ENCODE measurements around the gene CTSG.

Gene CTSG, protein sequence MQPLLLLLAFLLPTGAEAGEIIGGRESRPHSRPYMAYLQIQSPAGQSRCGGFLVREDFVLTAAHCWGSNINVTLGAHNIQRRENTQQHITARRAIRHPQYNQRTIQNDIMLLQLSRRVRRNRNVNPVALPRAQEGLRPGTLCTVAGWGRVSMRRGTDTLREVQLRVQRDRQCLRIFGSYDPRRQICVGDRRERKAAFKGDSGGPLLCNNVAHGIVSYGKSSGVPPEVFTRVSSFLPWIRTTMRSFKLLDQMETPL

GRCh38 chr14:24576182-24576581, at the start of gene CTSG:
Gene CTSG, minus strand, starts transcription at chr14:24576250. Its CDS starts 27 bp downstream, at chr14:24576223.
- no peak within 1 kb of the TSS for H2AFZ ChIP-seq (ENCODE audit: low read length, unreplicated experiment)
- no peaks in the 10 kb centered on the region for H3K79me2 ChIP-seq (ENCODE audit: control insufficient read depth, insufficient read depth, low read length, unreplicated experiment)
- H3K4me3 ChIP-seq (ENCODE audit: low read depth, low read length) = no peak within 1 kb of the TSS
- H3K27me3 ChIP-seq (ENCODE audit: insufficient read depth, low read length) = no peaks in the 10 kb centered on the region
- H3K4me1 ChIP-seq (ENCODE audit: control insufficient read depth, insufficient read depth, low read length, unreplicated experiment) = no peaks in the 10 kb centered on the region
- H3K36me3 ChIP-seq (ENCODE audit: insufficient read depth, low read length) = no peaks in the 10 kb centered on the region
- H3K27ac ChIP-seq (ENCODE audit: low read depth, low read length) = no peak within 1 kb of the TSS

DNA sequence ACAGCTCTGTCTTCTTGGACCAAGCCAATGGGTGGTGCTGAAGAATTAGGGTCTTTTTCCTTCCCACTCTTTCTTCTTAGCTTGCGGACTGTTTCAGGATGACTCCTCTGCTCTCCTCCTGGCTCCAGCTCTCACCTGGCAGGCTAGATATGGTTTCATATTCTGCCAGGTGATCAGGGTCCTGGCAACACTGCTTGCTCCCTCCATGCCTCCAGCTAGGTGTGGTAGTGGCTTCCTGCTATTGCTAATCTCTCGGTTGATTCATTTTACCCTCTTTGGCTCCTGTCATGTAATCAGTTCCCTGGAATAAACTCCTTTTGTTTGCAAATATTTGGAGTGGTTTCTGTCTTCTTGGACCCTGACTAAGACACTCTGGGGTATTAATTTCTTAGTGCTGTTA, 37.7 kb upstream of the CTSG start:
- Histone ChIP-seq H2AFZ (ENCODE audit: low read length, unreplicated experiment) (no peak overlapping the region), H3K4me1 (ENCODE audit: control insufficient read depth, insufficient read depth, low read length, unreplicated experiment) (no peaks in the 10 kb centered on the region), H3K27me3 (ENCODE audit: insufficient read depth, low read length) (no peaks in the 10 kb centered on the region), H3K36me3 (ENCODE audit: insufficient read depth, low read length) (no peaks in the 10 kb centered on the region), H3K27ac (ENCODE audit: low read depth, low read length) (no peak overlapping the region), H3K79me2 (ENCODE audit: control insufficient read depth, insufficient read depth, low read length, unreplicated experiment) (no peaks in the 10 kb centered on the region), H3K4me3 (ENCODE audit: low read depth, low read length) (no peak overlapping the region)

DNA sequence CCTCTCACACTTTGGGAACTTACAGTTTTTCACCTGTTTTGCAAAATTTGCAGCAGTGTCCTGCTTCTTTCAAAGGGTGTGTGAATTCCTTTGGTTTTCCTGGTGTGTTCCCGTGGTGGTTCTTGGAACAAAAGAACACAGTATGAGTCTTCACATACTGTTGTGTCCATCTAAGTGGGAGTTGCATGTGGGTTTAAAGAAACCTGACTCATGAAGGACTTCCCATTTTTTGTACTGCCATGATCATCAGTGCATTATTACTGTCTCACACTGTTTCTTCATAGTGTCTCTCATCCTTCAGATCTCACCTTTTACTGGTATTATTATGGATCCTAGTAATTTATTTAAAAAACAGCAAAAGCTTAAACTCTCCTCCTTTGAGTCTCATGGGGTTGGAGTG, 37.2 kb upstream of the CTSG start:
- H2AFZ ChIP-seq (ENCODE audit: low read length, unreplicated experiment) = no peak overlapping the region
- no peak overlapping the region for H3K27ac ChIP-seq (ENCODE audit: low read depth, low read length)
- no peaks in the 10 kb centered on the region for H3K27me3 ChIP-seq (ENCODE audit: insufficient read depth, low read length)
- H3K4me3 ChIP-seq (ENCODE audit: low read depth, low read length) = no peak overlapping the region
- H3K4me1 ChIP-seq (ENCODE audit: control insufficient read depth, insufficient read depth, low read length, unreplicated experiment) = no peaks in the 10 kb centered on the region
- H3K79me2 ChIP-seq (ENCODE audit: control insufficient read depth, insufficient read depth, low read length, unreplicated experiment) = no peaks in the 10 kb centered on the region
- no peaks in the 10 kb centered on the region for H3K36me3 ChIP-seq (ENCODE audit: insufficient read depth, low read length)

- no peak overlapping the region for H3K27ac ChIP-seq (ENCODE audit: low read depth, low read length)
- H3K27me3 ChIP-seq (ENCODE audit: insufficient read depth, low read length) = no peaks in the 10 kb centered on the region
- no peak overlapping the region for H3K4me3 ChIP-seq (ENCODE audit: low read depth, low read length)
- H3K4me1 ChIP-seq (ENCODE audit: control insufficient read depth, insufficient read depth, low read length, unreplicated experiment) = no peaks in the 10 kb centered on the region
- H3K79me2 ChIP-seq (ENCODE audit: control insufficient read depth, insufficient read depth, low read length, unreplicated experiment) = no peaks in the 10 kb centered on the region
- no peaks in the 10 kb centered on the region for H3K36me3 ChIP-seq (ENCODE audit: insufficient read depth, low read length)
- H2AFZ ChIP-seq (ENCODE audit: low read length, unreplicated experiment) = no peak overlapping the region
These were observed 36.1 kb upstream of the CTSG start for GRCh38 chr14:24612196-24612595.

- no peak within 1 kb of the TSS for H2AFZ ChIP-seq (ENCODE audit: low read length, unreplicated experiment)
- H3K36me3 ChIP-seq (ENCODE audit: insufficient read depth, low read length) = no peaks in the 10 kb centered on the region
- H3K27me3 ChIP-seq (ENCODE audit: insufficient read depth, low read length) = no peaks in the 10 kb centered on the region
- no peak within 1 kb of the TSS for H3K27ac ChIP-seq (ENCODE audit: low read depth, low read length)
- H3K4me1 ChIP-seq (ENCODE audit: control insufficient read depth, insufficient read depth, low read length, unreplicated experiment) = no peaks in the 10 kb centered on the region
- H3K79me2 ChIP-seq (ENCODE audit: control insufficient read depth, insufficient read depth, low read length, unreplicated experiment) = no peaks in the 10 kb centered on the region
- H3K4me3 ChIP-seq (ENCODE audit: low read depth, low read length) = no peak within 1 kb of the TSS
These were observed 33.8 kb upstream of the CTSG start, which contains the start of gene GZMH for GRCh38 chr14:24609655-24610344. Gene GZMH, minus strand, starts transcription at chr14:24609685. Its CDS starts 72 bp downstream, at chr14:24609613.

DNA sequence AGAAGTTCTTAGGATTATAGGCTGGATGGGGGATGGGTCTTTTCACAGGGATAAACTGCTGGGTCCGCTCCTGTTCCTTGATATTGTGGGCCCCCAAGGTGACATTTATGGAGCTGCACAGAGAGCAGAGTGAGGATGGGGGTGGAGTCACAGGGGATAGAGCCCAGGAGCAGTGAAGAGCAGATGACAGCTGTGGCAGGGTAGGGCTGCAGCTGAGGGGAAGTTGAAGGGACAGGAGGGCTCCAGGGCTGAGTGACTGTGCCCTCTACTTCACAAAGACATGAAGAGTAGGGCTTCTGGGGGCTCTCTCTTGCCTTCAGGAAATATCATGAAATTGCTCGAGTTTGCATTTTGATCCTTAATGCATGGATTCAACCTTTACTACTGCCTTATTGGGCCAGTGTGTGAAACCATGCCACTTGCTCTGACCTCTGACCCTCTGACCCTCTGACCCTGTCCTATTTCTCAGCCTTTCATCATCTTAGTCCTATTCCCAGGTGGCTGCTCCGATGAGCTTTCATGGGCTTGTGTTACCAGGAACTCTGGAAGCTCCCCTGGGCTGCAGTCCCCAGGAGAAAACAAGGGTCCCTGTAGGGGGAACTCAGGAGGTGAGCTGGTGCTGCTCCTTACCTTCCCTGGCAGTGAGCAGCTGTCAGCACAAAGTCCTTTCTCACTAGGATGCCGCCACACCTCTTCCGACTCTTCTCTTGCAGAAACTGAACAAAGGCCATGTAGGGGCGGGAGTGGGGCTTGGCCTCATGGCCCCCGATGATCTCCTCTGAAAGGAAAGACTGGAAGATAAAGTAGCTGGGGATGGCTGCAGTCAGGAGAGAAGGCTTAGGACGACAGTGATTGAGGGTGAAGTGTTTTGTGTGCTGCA, 31.8 kb upstream of the CTSG start:
- no peak overlapping the region for H3K27ac ChIP-seq (ENCODE audit: low read depth, low read length)
- no peaks in the 10 kb centered on the region for H3K4me1 ChIP-seq (ENCODE audit: control insufficient read depth, insufficient read depth, low read length, unreplicated experiment)
- H3K79me2 ChIP-seq (ENCODE audit: control insufficient read depth, insufficient read depth, low read length, unreplicated experiment) = no peaks in the 10 kb centered on the region
- H3K4me3 ChIP-seq (ENCODE audit: low read depth, low read length) = no peak overlapping the region
- no peaks in the 10 kb centered on the region; the same call in 1 of the 2 replicates for H3K27me3 ChIP-seq (ENCODE audit: insufficient read depth, low read length)
- H2AFZ ChIP-seq (ENCODE audit: low read length, unreplicated experiment) = no peak overlapping the region
- no peaks in the 10 kb centered on the region for H3K36me3 ChIP-seq (ENCODE audit: insufficient read depth, low read length)

GRCh38 chr14:24607081-24607480, 31.0 kb upstream of the CTSG start:
- H2AFZ ChIP-seq (ENCODE audit: low read length, unreplicated experiment) = no peak overlapping the region
- H3K36me3 ChIP-seq (ENCODE audit: insufficient read depth, low read length) = no peaks in the 10 kb centered on the region
- H3K4me1 ChIP-seq (ENCODE audit: control insufficient read depth, insufficient read depth, low read length, unreplicated experiment) = no peaks in the 10 kb centered on the region
- no peak overlapping the region for H3K4me3 ChIP-seq (ENCODE audit: low read depth, low read length)
- H3K27ac ChIP-seq (ENCODE audit: low read depth, low read length) = no peak overlapping the region
- H3K79me2 ChIP-seq (ENCODE audit: control insufficient read depth, insufficient read depth, low read length, unreplicated experiment) = no peaks in the 10 kb centered on the region
- H3K27me3 ChIP-seq (ENCODE audit: insufficient read depth, low read length) = no peaks in the 10 kb centered on the region; the same call in 1 of the 2 replicates

DNA sequence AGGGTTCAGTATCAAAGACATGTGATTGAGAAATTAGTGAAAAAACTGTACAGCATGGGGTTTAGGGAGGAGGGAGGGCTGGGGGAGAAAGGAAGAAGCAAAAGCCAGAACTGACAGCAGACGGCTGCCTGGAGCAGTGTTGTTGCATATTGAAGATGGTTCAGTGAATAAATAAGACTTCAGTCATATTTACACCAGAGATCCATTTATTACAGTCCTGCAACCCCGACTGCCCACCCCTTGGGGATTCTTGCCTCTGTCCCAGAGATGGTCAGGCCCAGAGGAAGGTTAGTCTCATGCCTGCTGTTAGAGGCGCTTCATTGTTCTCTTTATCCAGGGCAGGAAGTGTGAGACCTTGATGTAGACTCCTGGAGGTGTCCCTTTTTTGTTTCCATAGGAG, 30.2 kb upstream of the CTSG start:
- Histone ChIP-seq H2AFZ (ENCODE audit: low read length, unreplicated experiment) (no peak overlapping the region), H3K36me3 (ENCODE audit: insufficient read depth, low read length) (no peaks in the 10 kb centered on the region), H3K4me3 (ENCODE audit: low read depth, low read length) (no peak overlapping the region), H3K4me1 (ENCODE audit: control insufficient read depth, insufficient read depth, low read length, unreplicated experiment) (no peaks in the 10 kb centered on the region), H3K27ac (ENCODE audit: low read depth, low read length) (no peak overlapping the region), H3K27me3 (ENCODE audit: insufficient read depth, low read length) (no peaks in the 10 kb centered on the region; the same call in 1 of the 2 replicates), H3K79me2 (ENCODE audit: control insufficient read depth, insufficient read depth, low read length, unreplicated experiment) (no peaks in the 10 kb centered on the region)

DNA sequence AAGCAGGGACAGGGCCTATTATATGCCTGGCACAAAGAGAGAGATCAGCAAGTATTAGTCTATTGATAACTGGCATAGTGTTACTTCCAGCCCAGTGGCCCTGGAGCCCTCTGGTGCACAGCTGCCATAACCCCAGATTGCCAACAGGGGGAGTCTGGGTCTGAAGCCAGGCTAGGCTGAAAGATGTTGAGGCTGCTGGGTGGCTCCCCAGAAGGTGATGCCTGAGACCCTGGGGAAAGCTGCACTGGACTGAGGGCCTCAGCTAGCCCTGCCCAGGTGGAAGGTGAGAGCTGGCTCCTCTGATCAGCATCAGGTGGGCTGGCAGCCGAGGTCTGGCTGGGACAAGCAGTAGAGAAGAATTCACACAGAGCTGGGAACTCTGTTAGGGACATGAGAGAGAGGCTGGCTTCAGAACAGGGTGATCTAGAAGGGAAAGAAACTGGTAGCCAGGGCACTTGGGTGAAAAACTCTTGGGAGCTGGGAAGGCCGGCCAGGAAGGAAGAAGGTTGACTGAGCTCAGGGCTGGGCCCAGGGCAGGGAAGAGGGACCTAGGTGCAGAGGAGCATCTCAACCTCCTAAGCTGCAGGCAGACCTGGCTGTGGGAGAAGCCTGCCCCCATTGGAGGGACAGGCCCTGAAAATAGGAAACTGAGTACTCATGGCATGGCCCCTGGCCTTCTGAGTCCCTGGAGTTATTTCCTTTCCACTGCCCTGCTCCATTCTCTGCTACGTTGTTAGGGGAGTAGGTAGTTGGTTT, 29.6 kb upstream of the CTSG start:
- no peaks in the 10 kb centered on the region; the same call in 1 of the 2 replicates for H3K27me3 ChIP-seq (ENCODE audit: insufficient read depth, low read length)
- no peaks in the 10 kb centered on the region for H3K4me1 ChIP-seq (ENCODE audit: control insufficient read depth, insufficient read depth, low read length, unreplicated experiment)
- H3K4me3 ChIP-seq (ENCODE audit: low read depth, low read length) = no peak overlapping the region
- H3K27ac ChIP-seq (ENCODE audit: low read depth, low read length) = no peak overlapping the region
- no peaks in the 10 kb centered on the region for H3K79me2 ChIP-seq (ENCODE audit: control insufficient read depth, insufficient read depth, low read length, unreplicated experiment)
- H3K36me3 ChIP-seq (ENCODE audit: insufficient read depth, low read length) = no peaks in the 10 kb centered on the region
- no peak overlapping the region for H2AFZ ChIP-seq (ENCODE audit: low read length, unreplicated experiment)

DNA sequence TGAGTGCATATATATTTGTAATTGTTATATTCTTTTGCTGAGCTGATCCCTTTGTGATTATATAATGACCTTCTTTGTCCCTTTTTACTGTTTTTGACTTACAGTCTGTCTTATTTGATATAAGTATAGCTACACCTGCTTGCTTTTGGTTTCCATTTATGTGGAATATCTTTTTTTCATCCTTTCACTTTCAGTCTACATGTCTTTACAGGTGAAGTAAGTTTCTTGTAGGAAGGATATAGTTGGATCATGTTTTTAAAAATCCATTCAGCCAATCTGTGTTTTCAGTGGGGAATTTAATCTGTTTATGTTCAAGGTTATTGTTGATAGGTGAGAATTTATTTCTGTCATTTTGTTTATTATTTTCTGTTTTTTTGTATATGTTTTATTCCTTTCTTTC, 21.4 kb upstream of the CTSG start:
- Histone ChIP-seq H3K4me3 (ENCODE audit: low read depth, low read length) (no peak overlapping the region), H2AFZ (ENCODE audit: low read length, unreplicated experiment) (no peak overlapping the region), H3K27ac (ENCODE audit: low read depth, low read length) (no peak overlapping the region), H3K79me2 (ENCODE audit: control insufficient read depth, insufficient read depth, low read length, unreplicated experiment) (no peaks in the 10 kb centered on the region), H3K4me1 (ENCODE audit: control insufficient read depth, insufficient read depth, low read length, unreplicated experiment) (no peaks in the 10 kb centered on the region), H3K36me3 (ENCODE audit: insufficient read depth, low read length) (no peaks in the 10 kb centered on the region), H3K27me3 (ENCODE audit: insufficient read depth, low read length) (no peaks in the 10 kb centered on the region)

Data from ACC112 (cell line).